ENCODE results near the gene TXNDC11.
A peak's percentile ranks its signal among the peaks of the same experiment; 100 is the strongest.

Gene TXNDC11

GRCh38 chr16:11675561-11676511 lies 66.8 kb downstream of the TXNDC11 start:
- H3K4me3 ChIP-seq (ENCODE audit: control insufficient read depth in 1 of 7, extremely low read depth in 1 of 7, insufficient read depth in 4 of 7, low read depth in 2 of 7, low read length in 6 of 7), result no peak overlapping the region
- H3K27me3 ChIP-seq (replicated peaks in 2 of 5; ENCODE audit: control insufficient read depth in 4 of 5, insufficient read depth in 5 of 5, low read length in 4 of 5), result no peaks in the 10 kb centered on the region
- 94% methylated on average over 41 of the region's 42 CpGs for WGBS (ENCODE audit: insufficient coverage)
- DNase-seq, result no peak
- POLR2A ChIA-PET, result no interaction called here
- H3K4me1 ChIP-seq (ENCODE audit: control extremely low read depth in 1 of 4, control insufficient read depth in 4 of 4, insufficient read depth in 4 of 4, low read length in 3 of 4), result peaks cover 0 to 29% (median 19%) of the 10 kb centered on the region in 4 experiments
- H3K27ac ChIP-seq (ENCODE audit: insufficient read depth in 1 of 2, low read depth in 1 of 2, low read length in 2 of 2, poor library complexity in 1 of 2, severe bottlenecking in 2 of 2), result no peak overlapping the region
- CTCF ChIA-PET, result interaction anchor here (0.6 to 2.5 kb wide), 3 partner anchors 15 to 724 kb away, joined by 3 to 8 read pairs (median 3); no protein-coding TSS in a partner anchor
- no peaks in the 10 kb centered on the region for H3K9me3 ChIP-seq (ENCODE audit: control extremely low read depth in 1 of 5, control insufficient read depth in 4 of 5, insufficient read depth in 2 of 5, low read depth in 1 of 5, low read length in 4 of 5)
- H3K36me3 ChIP-seq (ENCODE audit: control insufficient read depth in 4 of 4, insufficient read depth in 4 of 4, low read length in 3 of 4), result peaks cover 0 to 62% (median 37%) of the 10 kb centered on the region in 4 experiments

GRCh38 chr16:11674818-11675560 lies 67.7 kb downstream of the TXNDC11 start:
- Histone ChIP-seq H3K9me3 (ENCODE audit: control extremely low read depth in 1 of 5, control insufficient read depth in 4 of 5, insufficient read depth in 2 of 5, low read depth in 1 of 5, low read length in 4 of 5) (no peaks in the 10 kb centered on the region), H3K27ac (ENCODE audit: insufficient read depth in 1 of 2, low read depth in 1 of 2, low read length in 2 of 2, poor library complexity in 1 of 2, severe bottlenecking in 2 of 2) (no peak overlapping the region), H3K4me3 (ENCODE audit: control insufficient read depth in 1 of 7, extremely low read depth in 1 of 7, insufficient read depth in 4 of 7, low read depth in 2 of 7, low read length in 6 of 7) (no peak overlapping the region), H3K4me1 (ENCODE audit: control extremely low read depth in 1 of 4, control insufficient read depth in 4 of 4, insufficient read depth in 4 of 4, low read length in 3 of 4) (peaks cover 0 to 37% (median 25%) of the 10 kb centered on the region in 4 experiments), H3K36me3 (ENCODE audit: control insufficient read depth in 4 of 4, insufficient read depth in 4 of 4, low read length in 3 of 4) (peaks cover 0 to 54% (median 31%) of the 10 kb centered on the region in 4 experiments), H3K27me3 (replicated peaks in 2 of 5; ENCODE audit: control insufficient read depth in 4 of 5, insufficient read depth in 5 of 5, low read length in 4 of 5) (no peaks in the 10 kb centered on the region)
- DNase-seq, result peak in 2 of 3 donors; percentile 40 to 46
- ChIA-PET POLR2A (interaction anchor here (0.6 kb wide), 1 partner anchor 75 kb away, joined by 7 read pairs; no protein-coding TSS in a partner anchor), CTCF (interaction anchor here (0.6 to 2.5 kb wide), 3 partner anchors 16 to 723 kb away, joined by 3 to 8 read pairs (median 3); no protein-coding TSS in a partner anchor)
- WGBS (ENCODE audit: insufficient coverage), result 75% methylated on average over 7 of the region's 15 CpGs

DNA sequence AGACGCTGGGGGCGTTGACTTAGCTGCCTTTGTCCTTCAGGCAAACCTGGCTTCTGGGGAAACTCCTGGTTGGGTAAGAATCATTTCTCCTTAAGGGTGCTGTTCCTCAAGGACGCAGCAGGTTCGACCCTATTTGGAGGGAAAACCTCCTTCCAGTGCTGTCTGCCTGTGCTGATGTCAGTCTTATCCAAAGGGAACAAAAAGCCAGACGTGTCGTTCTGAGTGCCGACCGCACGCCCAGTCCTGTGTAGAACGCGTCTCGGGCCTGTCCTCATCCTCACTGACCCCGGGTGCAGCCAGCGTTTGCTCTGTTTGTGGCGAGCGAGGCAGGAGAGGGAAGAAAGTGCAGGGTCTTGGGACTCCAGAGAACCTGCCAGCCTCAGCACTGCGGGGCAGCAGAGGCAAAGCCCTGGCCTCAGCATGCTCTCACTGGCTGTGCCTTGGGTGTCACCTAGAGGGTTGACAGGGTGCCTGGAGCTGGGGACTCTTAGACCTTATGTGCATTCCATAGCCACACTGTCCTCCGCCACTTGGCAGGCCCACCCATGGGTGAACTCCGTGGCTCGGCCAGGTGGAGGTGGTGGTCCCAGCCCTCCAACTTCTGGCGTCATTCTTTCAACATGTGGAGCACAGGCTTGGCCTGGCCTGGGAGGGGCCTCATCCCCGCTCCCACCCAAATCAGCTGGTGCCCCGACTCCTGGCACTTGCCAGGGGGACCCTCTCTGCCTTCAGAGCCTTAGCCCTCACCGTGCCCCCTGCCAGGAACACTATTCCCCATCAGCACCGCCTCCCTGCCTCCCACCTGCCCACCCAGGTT lies 68.4 kb downstream of the TXNDC11 start:
- Histone ChIP-seq H3K4me1 (ENCODE audit: control extremely low read depth in 1 of 4, control insufficient read depth in 4 of 4, insufficient read depth in 4 of 4, low read length in 3 of 4) (peaks cover 2 to 44% (median 33%) of the 10 kb centered on the region in 4 experiments), H3K27me3 (replicated peaks in 2 of 5; ENCODE audit: control insufficient read depth in 4 of 5, insufficient read depth in 5 of 5, low read length in 4 of 5) (no peaks in the 10 kb centered on the region), H3K36me3 (ENCODE audit: control insufficient read depth in 4 of 4, insufficient read depth in 4 of 4, low read length in 3 of 4) (peaks cover 0 to 46% (median 25%) of the 10 kb centered on the region in 4 experiments), H3K4me3 (ENCODE audit: control insufficient read depth in 1 of 7, extremely low read depth in 1 of 7, insufficient read depth in 4 of 7, low read depth in 2 of 7, low read length in 6 of 7) (no peak overlapping the region), H3K9me3 (ENCODE audit: control extremely low read depth in 1 of 5, control insufficient read depth in 4 of 5, insufficient read depth in 2 of 5, low read depth in 1 of 5, low read length in 4 of 5) (no peaks in the 10 kb centered on the region), H3K27ac (ENCODE audit: insufficient read depth in 1 of 2, low read depth in 1 of 2, low read length in 2 of 2, poor library complexity in 1 of 2, severe bottlenecking in 2 of 2) (no peak overlapping the region)
- no peak for DNase-seq
- ChIA-PET CTCF (interaction anchor here (2.5 kb wide), 1 partner anchor 17 kb away, joined by 8 read pairs; no protein-coding TSS in a partner anchor), POLR2A (no interaction called here)
- WGBS (ENCODE audit: insufficient coverage), result 94% methylated on average over 22 of the region's 25 CpGs

DNA sequence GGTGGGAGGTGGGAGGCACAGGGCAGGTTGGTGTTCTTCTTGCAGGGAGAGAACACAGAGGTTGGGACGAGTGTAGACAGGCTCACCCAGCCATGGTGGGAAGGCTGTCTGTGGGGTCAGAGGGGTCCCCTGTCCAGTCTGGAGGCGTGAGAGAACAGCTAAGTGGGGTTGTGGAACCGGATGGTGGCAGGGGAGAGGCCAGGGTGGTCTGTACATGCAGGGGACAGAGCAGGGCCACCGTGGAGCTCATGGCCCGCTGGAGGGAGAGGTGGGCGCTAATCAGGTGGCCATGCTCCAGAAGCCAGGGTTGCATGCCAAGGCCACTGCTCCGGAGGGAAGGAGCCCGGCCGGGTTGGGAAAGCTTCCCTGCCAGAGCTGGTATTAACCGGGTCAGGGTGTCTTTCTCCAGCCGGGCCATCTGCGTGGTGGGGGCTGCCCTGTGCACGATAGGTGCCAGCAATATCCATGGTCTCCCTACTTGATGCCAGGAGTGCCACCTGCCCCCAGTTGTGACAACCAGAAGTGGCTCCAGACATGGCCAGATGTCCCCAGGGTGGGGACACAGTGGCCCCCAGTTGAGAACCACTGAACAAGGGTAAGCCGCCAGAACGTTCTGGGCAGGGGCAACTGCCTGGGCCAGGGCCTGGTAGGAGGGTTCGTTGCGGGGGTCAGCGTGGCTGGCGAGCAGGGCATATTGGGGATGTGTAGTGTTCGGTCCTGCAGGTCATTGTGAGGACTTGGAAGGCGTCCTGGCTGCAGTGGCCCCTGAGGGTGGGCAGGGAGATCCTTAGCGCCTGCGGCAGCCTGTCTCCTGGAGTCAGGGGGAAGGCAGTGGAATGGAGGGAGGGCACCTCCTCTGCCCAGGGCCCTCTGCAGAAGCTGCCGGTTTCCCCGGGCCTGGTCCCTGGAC lies 69.3 kb downstream of the TXNDC11 start:
- no peaks in the 10 kb centered on the region for H3K27me3 ChIP-seq (replicated peaks in 2 of 5; ENCODE audit: control insufficient read depth in 4 of 5, insufficient read depth in 5 of 5, low read length in 4 of 5)
- no peaks in the 10 kb centered on the region for H3K9me3 ChIP-seq (ENCODE audit: control extremely low read depth in 1 of 5, control insufficient read depth in 4 of 5, insufficient read depth in 2 of 5, low read depth in 1 of 5, low read length in 4 of 5)
- peaks cover 2 to 50% (median 38%) of the 10 kb centered on the region in 4 experiments for H3K4me1 ChIP-seq (ENCODE audit: control extremely low read depth in 1 of 4, control insufficient read depth in 4 of 4, insufficient read depth in 4 of 4, low read length in 3 of 4)
- 93% methylated on average over 24 of the region's 25 CpGs for WGBS (ENCODE audit: insufficient coverage)
- H3K27ac ChIP-seq (ENCODE audit: insufficient read depth in 1 of 2, low read depth in 1 of 2, low read length in 2 of 2, poor library complexity in 1 of 2, severe bottlenecking in 2 of 2), result no peak overlapping the region
- DNase-seq, result no peak
- CTCF ChIA-PET, result interaction anchor here (2.5 kb wide), 1 partner anchor 18 kb away, joined by 8 read pairs; no protein-coding TSS in a partner anchor
- H3K4me3 ChIP-seq (ENCODE audit: control insufficient read depth in 1 of 7, extremely low read depth in 1 of 7, insufficient read depth in 4 of 7, low read depth in 2 of 7, low read length in 6 of 7), result peak overlapping the region in 1 of 7 experiments; percentile 5
- peaks cover 0 to 37% (median 18%) of the 10 kb centered on the region in 4 experiments for H3K36me3 ChIP-seq (ENCODE audit: control insufficient read depth in 4 of 4, insufficient read depth in 4 of 4, low read length in 3 of 4)
- POLR2A ChIA-PET, result no interaction called here

DNA sequence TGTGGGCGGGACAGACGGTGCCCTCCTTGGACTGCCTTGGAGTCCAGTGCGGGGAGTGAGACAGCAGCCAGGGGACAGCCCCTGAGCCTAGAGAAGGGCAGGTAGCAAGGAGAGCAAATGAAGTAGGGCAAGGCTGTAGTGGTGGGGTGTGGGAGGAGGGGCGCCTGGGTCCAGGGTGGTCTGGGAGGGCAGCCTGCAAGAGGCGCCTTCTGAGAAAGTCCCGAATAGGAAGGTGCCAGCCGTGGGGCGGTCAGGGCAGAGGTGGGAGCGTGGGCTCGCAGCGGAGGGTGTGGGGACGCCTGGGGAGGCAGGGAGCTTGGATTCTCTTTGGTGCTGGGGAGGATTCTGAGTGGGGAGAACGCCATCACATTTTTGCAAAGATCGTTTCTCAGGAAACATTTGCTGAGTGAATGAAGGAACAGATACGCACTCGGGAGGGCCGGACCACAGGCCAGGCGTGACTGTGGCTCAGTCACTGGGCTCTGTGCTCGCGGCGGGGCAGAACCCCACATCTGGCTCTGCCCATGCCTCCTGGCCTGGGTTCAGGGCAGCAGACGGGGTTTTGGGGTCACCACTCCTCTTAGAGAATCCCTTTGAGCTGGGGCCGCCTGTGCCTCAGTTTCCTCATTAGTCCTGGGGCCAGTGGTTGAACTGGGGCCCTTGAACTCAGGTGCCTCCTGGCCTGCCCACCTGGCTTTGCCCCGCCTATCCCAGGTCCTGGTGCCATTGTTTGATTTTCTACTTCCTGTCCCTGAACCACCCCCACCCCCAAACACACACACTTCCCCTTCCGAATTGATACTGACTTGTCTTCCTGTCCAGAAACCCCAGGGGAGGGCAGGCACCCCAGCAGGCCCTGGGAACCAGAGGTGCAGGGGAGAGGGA lies 70.2 kb downstream of the TXNDC11 start:
- Histone ChIP-seq H3K4me1 (ENCODE audit: control extremely low read depth in 1 of 4, control insufficient read depth in 4 of 4, insufficient read depth in 4 of 4, low read length in 3 of 4) (peaks cover 2 to 56% (median 42%) of the 10 kb centered on the region in 4 experiments), H3K9me3 (ENCODE audit: control extremely low read depth in 1 of 5, control insufficient read depth in 4 of 5, insufficient read depth in 2 of 5, low read depth in 1 of 5, low read length in 4 of 5) (no peaks in the 10 kb centered on the region), H3K27ac (ENCODE audit: insufficient read depth in 1 of 2, low read depth in 1 of 2, low read length in 2 of 2, poor library complexity in 1 of 2, severe bottlenecking in 2 of 2) (no peak overlapping the region), H3K36me3 (ENCODE audit: control insufficient read depth in 4 of 4, insufficient read depth in 4 of 4, low read length in 3 of 4) (peaks cover 0 to 28% (median 9%) of the 10 kb centered on the region in 4 experiments), H3K27me3 (replicated peaks in 2 of 5; ENCODE audit: control insufficient read depth in 4 of 5, insufficient read depth in 5 of 5, low read length in 4 of 5) (no peaks in the 10 kb centered on the region), H3K4me3 (ENCODE audit: control insufficient read depth in 1 of 7, extremely low read depth in 1 of 7, insufficient read depth in 4 of 7, low read depth in 2 of 7, low read length in 6 of 7) (peak overlapping the region in 2 of 7 experiments; percentile 5 to 7)
- WGBS (ENCODE audit: insufficient coverage), result 88% methylated on average over 18 of the region's 25 CpGs
- ChIA-PET CTCF (interaction anchor here (1.4 kb wide), 1 partner anchor 42 kb away, joined by 4 read pairs; no protein-coding TSS in a partner anchor), POLR2A (no interaction called here)
- DNase-seq, result peak; percentile 31 to 66 (median 44)
